Panc1 (cell line): ENCODE measurements around the gene TMEM164.

Source experiments
- POLR2AphosphoS5 ChIP-seq: IDR thresholded peaks from 2 replicates; pipeline ENCODE4 v1.6.1; 2012; ENCODE audit warnings: mild to moderate bottlenecking, low read depth, low read length, moderate library complexity
- TCF7L2 ChIP-seq: IDR thresholded peaks from 2 replicates; pipeline ENCODE4 v1.6.1; 2011; ENCODE audit warnings: mild to moderate bottlenecking, low read depth, low read length, inconsistent platforms
- TF ChIP-seq, protein P1 (sequence below): fragments of 450-650 bp; IDR thresholded peaks from 2 replicates; pipeline ENCODE4 v1.5.1; 2017; ENCODE audit warnings: mild to moderate bottlenecking

DNA sequence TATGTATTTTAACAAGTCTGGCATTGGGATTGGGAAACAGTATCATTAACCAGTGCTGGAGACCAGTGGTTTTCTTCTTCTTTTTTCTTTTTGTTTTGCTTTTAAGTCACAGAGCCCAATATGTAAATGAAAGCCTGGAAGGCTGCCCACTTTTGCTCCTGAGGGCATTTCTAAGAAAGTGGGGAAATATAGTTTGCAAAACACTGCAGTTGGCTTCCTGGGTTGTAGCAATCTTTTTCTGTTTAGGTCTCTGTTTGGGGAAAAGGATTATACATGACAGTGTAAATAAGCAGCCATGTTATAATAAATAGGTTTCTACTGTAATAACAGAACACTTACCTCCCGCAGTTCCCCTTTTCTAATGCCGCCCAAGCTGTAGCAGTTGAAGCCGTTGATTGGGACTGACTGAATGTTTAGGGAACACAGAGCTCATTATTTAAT, 105.5 kb downstream of the TMEM164 start:
- TF ChIP-seq, protein P1, sequence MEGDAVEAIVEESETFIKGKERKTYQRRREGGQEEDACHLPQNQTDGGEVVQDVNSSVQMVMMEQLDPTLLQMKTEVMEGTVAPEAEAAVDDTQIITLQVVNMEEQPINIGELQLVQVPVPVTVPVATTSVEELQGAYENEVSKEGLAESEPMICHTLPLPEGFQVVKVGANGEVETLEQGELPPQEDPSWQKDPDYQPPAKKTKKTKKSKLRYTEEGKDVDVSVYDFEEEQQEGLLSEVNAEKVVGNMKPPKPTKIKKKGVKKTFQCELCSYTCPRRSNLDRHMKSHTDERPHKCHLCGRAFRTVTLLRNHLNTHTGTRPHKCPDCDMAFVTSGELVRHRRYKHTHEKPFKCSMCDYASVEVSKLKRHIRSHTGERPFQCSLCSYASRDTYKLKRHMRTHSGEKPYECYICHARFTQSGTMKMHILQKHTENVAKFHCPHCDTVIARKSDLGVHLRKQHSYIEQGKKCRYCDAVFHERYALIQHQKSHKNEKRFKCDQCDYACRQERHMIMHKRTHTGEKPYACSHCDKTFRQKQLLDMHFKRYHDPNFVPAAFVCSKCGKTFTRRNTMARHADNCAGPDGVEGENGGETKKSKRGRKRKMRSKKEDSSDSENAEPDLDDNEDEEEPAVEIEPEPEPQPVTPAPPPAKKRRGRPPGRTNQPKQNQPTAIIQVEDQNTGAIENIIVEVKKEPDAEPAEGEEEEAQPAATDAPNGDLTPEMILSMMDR, result no peak
- no peak for TF ChIP-seq POLR2AphosphoS5
- TF ChIP-seq TCF7L2, result no peak
